HepG2 (cell line): Measurements from ENCODE around the gene TMED6. TPM values are rescaled to one million over a fixed set of nuclear protein-coding genes. Genes with fewer than 3 reads are reported as not detected.

Experiments
- AGO1 ChIP-seq: fragments of 200-400 bp; formaldehyde crosslinking; IDR thresholded peaks from 2 replicates; pipeline ENCODE4 v1.6.1; 2017; ENCODE audit warnings: mild to moderate bottlenecking, low read depth, low read length, moderate library complexity; ENCODE audit not compliant: poor library complexity, severe bottlenecking
- BCL3 ChIP-seq: sonication (generic); formaldehyde crosslinking; IDR thresholded peaks from 2 replicates; pipeline ENCODE4 v1.5.1; 2020; ENCODE audit warnings: mild to moderate bottlenecking, missing genetic modification reagents, moderate library complexity
- GFI1 ChIP-seq: sonication (generic); formaldehyde crosslinking; IDR thresholded peaks from 2 replicates; pipeline ENCODE4 v1.5.0; 2020; ENCODE audit warnings: missing genetic modification reagents, mild to moderate bottlenecking, borderline replicate concordance
- JARID2 ChIP-seq: sonication (generic); formaldehyde crosslinking; IDR thresholded peaks from 2 replicates; pipeline ENCODE4 v1.8.1; 2023; ENCODE audit warnings: missing genetic modification reagents, inconsistent platforms; ENCODE audit not compliant: insufficient replicate concordance
- MLLT10 ChIP-seq: sonication (generic); formaldehyde crosslinking; IDR thresholded peaks from 2 replicates; pipeline ENCODE4 v1.4.0; 2020; ENCODE audit warnings: missing genetic modification reagents
- MXD4 ChIP-seq: IDR thresholded peaks from 2 replicates; pipeline ENCODE4 v1.6.1; 2016; ENCODE audit warnings: mild to moderate bottlenecking, missing biosample characterization, missing genetic modification reagents
- NFAT5 ChIP-seq: sonication (generic); formaldehyde crosslinking; IDR thresholded peaks from 2 replicates; pipeline ENCODE4 v1.4.0; 2020; ENCODE audit warnings: missing genetic modification reagents
- PITX1 ChIP-seq: sonication (generic); formaldehyde crosslinking; IDR thresholded peaks from 2 replicates; pipeline ENCODE4 v1.5.1; 2020; ENCODE audit warnings: mild to moderate bottlenecking, missing genetic modification reagents
- POLR2A ChIP-seq, 2 experiments: IDR thresholded peaks; 2 replicates each; pipeline ENCODE4 v1.6.1; 2011; ENCODE audit warnings: low read depth in 2 of 2, low read length in 2 of 2, mild to moderate bottlenecking in 1 of 2, moderate library complexity in 1 of 2; ENCODE audit not compliant: insufficient read depth in 1 of 2
- RBFOX2 ChIP-seq: fragments of 200-400 bp; formaldehyde crosslinking; IDR thresholded peaks from 2 replicates; pipeline ENCODE4 v1.6.1; 2017; ENCODE audit warnings: low read depth, mild to moderate bottlenecking, low read length
- THYN1 ChIP-seq: sonication (generic); formaldehyde crosslinking; IDR thresholded peaks from 2 replicates; pipeline ENCODE4 v1.8.1; 2023; ENCODE audit warnings: low read depth, mild to moderate bottlenecking, moderate library complexity, missing genetic modification reagents, borderline replicate concordance
- ZBTB4 ChIP-seq: sonication (generic); formaldehyde crosslinking; IDR thresholded peaks from 2 replicates; pipeline ENCODE4 v1.4.0; 2020; ENCODE audit warnings: missing genetic modification reagents, mild to moderate bottlenecking, borderline replicate concordance
- ZNF788 ChIP-seq: sonication (generic); formaldehyde crosslinking; IDR thresholded peaks from 2 replicates; pipeline ENCODE4 v1.5.0; 2020; ENCODE audit warnings: mild to moderate bottlenecking, missing genetic modification reagents, borderline replicate concordance
- ZNF883 ChIP-seq: sonication (generic); formaldehyde crosslinking; IDR thresholded peaks from 2 replicates; pipeline ENCODE4 v1.5.1; 2020; ENCODE audit warnings: mild to moderate bottlenecking, missing genetic modification reagents; ENCODE audit errors: not compliant biosample characterization
- polyA plus RNA-seq, 8 experiments: library from polyadenylated mRNA; depleted of rRNA in 3 of 8; stranded (reverse) in 7 of 8; unstranded in 1 of 8; fragments of >200 nt; fragmentation: Illumina TruSeq in 4 of 8; extraction: Trizol in 4 of 8; gene quantifications; 2 replicates each; pipeline versions ENCODE4 v1.2.1 to v1.2.3, GENCODE V29; 2011 to 2016; ENCODE audit warnings: low read depth in 4 of 8, missing spikeins in 1 of 8, mixed read lengths in 1 of 8; ENCODE audit not compliant: insufficient read depth in 1 of 8
- total RNA-seq, 5 experiments: library from RNA; depleted of rRNA; stranded (reverse); fragments of >200 nt; fragmentation: Illumina TruSeq; extraction: Trizol; gene quantifications; 2 replicates each; pipeline ENCODE4 v1.2.3, GENCODE V29; 2016; ENCODE audit warnings: low read depth in 1 of 5

The TMED6 gene
- total and polyA plus RNA-seq, 2 of the 13 experiments (the other 11 are each of a cell fraction or from before 2014, with no cell fraction given), result 9.8 to 14.4 TPM

- TF ChIP-seq AGO1 (peak; percentile 58), MXD4 (CRISPR knock-in tag) (no peak), JARID2 (CRISPR knock-in tag) (no peak), NFAT5 (CRISPR knock-in tag) (no peak), MLLT10 (CRISPR knock-in tag) (no peak), PITX1 (CRISPR knock-in tag) (peak; percentile 40; the same call in 1 of the 2 replicates), THYN1 (CRISPR knock-in tag) (no peak), RBFOX2 (peak; percentile 61), GFI1 (CRISPR knock-in tag) (no peak), ZBTB4 (CRISPR knock-in tag) (no peak), ZNF883 (CRISPR knock-in tag) (peak; percentile 64), BCL3 (CRISPR knock-in tag) (peak; percentile 59; the same call in 1 of the 2 replicates), ZNF788 (CRISPR knock-in tag) (no peak), POLR2A (IDR thresholded peaks at IDR 0.05; ENCODE audit: insufficient read depth in 1 of 2, low read depth in 2 of 2, low read length in 2 of 2) (0 out of 4 replicates have a peak, but pooled peaks of 1 of the 2 experiments have one; percentile 30)
Observed at GRCh38 chr16:69318177-69318910, 33.2 kb downstream of the TMED6 start (continued).
